ENCODE measurements around the gene ENTPD7. TPM values are rescaled to one million over a fixed set of nuclear protein-coding genes. Genes with fewer than 3 reads are reported as not detected.

Gene ENTPD7
- total RNA-seq, 2 experiments from 2014 or later: 2.5 to 2.7 TPM

DNA sequence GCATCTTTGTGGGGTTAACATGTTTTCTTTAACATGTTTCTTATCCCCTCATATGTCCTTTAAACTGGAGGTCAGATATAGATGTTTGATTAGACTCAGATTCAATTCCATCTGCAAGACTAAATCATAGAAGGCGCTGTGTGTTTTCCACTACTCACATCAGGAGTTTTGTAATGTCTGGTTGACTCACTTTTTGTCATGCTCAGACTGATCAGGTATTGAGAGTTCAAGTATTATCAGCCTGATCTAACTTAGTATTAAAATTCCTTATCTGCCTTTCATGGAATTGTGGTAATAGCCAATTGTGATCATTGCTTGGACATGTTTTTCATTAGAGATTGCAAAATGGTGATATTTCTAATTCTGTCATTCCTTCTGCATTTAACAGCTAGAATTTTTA is 30.2 kb downstream of the ENTPD7 start:
- H3K4me1 Mint-ChIP-seq: no peaks in the 10 kb centered on the region
- intact Hi-C loops (cut with DNase I, micrococcal nuclease): no loop called here

GRCh38 chr10:99693933-99694583 is 34.7 kb downstream of the ENTPD7 start:
- POLR2A ChIA-PET: no interaction called here
- H3K9me3 Mint-ChIP-seq (ENCODE audit: low read depth): no peaks in the 10 kb centered on the region
- DNase-seq (no peak), ATAC-seq (no peak)
- H3K36me3 Mint-ChIP-seq (ENCODE audit: low read depth): peaks cover 26% of the 10 kb centered on the region
- no peaks in the 10 kb centered on the region for H3K4me1 Mint-ChIP-seq
- H3K4me3 Mint-ChIP-seq: no peak overlapping the region
- intact Hi-C loops (cut with DNase I, micrococcal nuclease): no loop called here
- H3K27ac Mint-ChIP-seq: no peak overlapping the region
- no peaks in the 10 kb centered on the region for H3K27me3 Mint-ChIP-seq
- CTCF ChIA-PET: no interaction called here

More for the DNA sequence above, 30.2 kb downstream of the ENTPD7 start:
- no peak for DNase-seq
- POLR2A ChIA-PET: no interaction called here
- no peaks in the 10 kb centered on the region for H3K27me3 Mint-ChIP-seq
- no peak overlapping the region for H3K4me3 Mint-ChIP-seq
- CTCF ChIA-PET: no interaction called here
- no peak for ATAC-seq
- no peaks in the 10 kb centered on the region for H3K9me3 Mint-ChIP-seq (ENCODE audit: low read depth)
- H3K27ac Mint-ChIP-seq: no peak overlapping the region
- H3K36me3 Mint-ChIP-seq (ENCODE audit: low read depth): peaks cover 17% of the 10 kb centered on the region

DNA sequence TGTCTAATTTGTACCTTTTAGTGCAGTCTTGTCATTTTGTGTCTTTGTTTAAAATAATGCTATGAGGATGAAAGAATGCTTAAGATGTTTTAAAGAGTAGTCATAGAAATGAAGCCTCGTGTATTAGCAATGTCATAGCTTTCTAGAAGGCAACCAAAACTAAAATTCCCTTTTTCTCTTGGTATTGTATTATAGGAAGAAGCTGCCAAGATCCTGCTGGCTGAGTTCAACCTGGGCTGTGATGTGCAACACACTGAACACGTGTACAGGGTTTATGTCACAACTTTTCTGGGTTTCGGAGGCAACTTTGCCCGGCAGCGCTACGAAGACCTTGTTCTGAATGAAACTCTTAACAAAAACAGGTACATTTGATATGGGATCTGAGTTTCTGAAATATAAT is 36.5 kb downstream of the ENTPD7 start:
- POLR2A ChIA-PET: no interaction called here
- DNase-seq (no peak), ATAC-seq (no peak)
- no peak overlapping the region for H3K4me3 Mint-ChIP-seq
- H3K27ac Mint-ChIP-seq: no peak overlapping the region
- H3K36me3 Mint-ChIP-seq (ENCODE audit: low read depth): peaks cover 30% of the 10 kb centered on the region
- H3K9me3 Mint-ChIP-seq (ENCODE audit: low read depth): no peaks in the 10 kb centered on the region
- no peaks in the 10 kb centered on the region for H3K4me1 Mint-ChIP-seq
- intact Hi-C loops (cut with DNase I, micrococcal nuclease): no loop called here
- no peaks in the 10 kb centered on the region for H3K27me3 Mint-ChIP-seq
- CTCF ChIA-PET: no interaction called here

GRCh38 chr10:99698504-99699080 is 39.3 kb downstream of the ENTPD7 start:
- ATAC-seq (no peak), DNase-seq (peak; percentile 10)
- H3K27me3 Mint-ChIP-seq: no peaks in the 10 kb centered on the region
- peaks cover 27% of the 10 kb centered on the region for H3K36me3 Mint-ChIP-seq (ENCODE audit: low read depth)
- no peak overlapping the region for H3K27ac Mint-ChIP-seq
- H3K4me3 Mint-ChIP-seq: no peak overlapping the region
- CTCF ChIA-PET: no interaction called here
- no peaks in the 10 kb centered on the region for H3K9me3 Mint-ChIP-seq (ENCODE audit: low read depth)
- intact Hi-C loops (cut with DNase I, micrococcal nuclease): no loop called here
- no peaks in the 10 kb centered on the region for H3K4me1 Mint-ChIP-seq
- POLR2A ChIA-PET: no interaction called here

- H3K9me3 Mint-ChIP-seq (ENCODE audit: low read depth): no peaks in the 10 kb centered on the region
- intact Hi-C loops (cut with DNase I, micrococcal nuclease): no loop called here
- CTCF ChIA-PET: no interaction called here
- H3K27ac Mint-ChIP-seq: no peak overlapping the region
- H3K27me3 Mint-ChIP-seq: no peaks in the 10 kb centered on the region
- DNase-seq: no peak
- peaks cover 25% of the 10 kb centered on the region for H3K36me3 Mint-ChIP-seq (ENCODE audit: low read depth)
- POLR2A ChIA-PET: no interaction called here
- ATAC-seq: no peak
- H3K4me3 Mint-ChIP-seq: no peak overlapping the region
- no peaks in the 10 kb centered on the region for H3K4me1 Mint-ChIP-seq
Measured at GRCh38 chr10:99700649-99701048, 41.3 kb downstream of the ENTPD7 start.

DNA sequence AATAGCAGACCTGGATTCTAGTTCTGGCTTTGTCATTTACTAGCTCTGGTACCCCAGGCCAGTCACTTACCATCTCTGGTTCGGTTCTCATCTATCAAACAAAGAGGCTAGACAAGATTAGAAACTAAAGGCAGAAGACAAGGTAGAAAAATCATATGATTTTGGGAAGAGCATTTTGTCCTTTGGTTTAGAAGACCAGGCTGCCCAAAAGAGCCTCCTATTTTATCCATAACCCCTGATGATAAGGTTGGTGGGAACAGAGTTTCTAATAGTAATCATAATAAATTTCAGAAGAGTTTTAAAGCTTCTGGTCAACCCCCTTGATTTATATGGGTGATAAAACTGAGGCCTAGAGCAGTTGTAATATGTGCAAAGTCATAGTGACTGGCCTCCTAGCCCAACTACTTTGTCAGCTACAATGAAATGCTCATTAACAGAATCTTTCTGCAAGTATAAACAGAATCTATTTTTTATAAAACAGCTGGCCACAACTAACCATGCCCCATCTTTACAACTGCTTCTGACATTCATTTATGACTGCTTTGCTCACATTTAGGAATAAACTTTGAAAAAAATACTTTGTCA is 49.2 kb downstream of the ENTPD7 start:
- H3K9me3 Mint-ChIP-seq (ENCODE audit: low read depth): no peaks in the 10 kb centered on the region
- ChIA-PET POLR2A (no interaction called here), CTCF (interaction anchor here (1.2 kb wide), 1 partner anchor 31 kb away, joined by 3 read pairs; no protein-coding TSS in a partner anchor)

DNA sequence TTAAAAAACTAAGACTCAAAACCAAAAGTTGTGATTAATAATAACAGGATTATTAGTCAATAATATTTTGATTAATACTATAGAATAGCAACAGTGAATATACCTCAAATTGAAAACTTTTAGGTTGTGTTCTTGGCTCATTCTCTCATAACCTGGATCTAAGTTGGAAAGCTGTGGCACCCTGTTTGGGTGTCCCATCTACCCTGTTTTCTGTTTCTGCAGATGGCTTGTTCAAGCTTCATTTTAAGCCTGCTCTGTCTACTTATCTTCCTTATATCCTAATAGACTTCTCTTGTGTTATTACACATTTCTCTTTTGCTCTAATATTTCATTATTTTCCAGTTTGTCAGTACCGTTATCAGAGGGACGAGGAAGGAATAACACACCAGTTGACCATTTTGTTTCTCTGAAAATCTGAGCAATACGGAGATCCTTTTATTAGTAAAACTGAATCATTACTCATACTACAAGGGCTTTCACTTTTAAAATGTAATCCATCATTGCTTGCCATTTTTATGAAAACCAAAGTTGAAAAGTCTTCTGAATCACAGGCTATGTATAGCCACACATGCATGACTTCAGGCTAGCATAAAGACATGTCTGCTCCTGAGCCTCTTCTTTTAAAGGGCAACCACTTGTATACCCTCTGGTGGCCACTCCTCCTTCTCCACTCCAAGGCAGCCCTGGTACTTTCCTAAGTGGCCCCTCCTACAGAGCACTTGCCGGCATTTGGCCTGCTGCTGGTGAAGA is 50.3 kb downstream of the ENTPD7 start:
- H3K27ac Mint-ChIP-seq: peak overlapping the region; percentile 66

More for the DNA sequence above, 49.2 kb downstream of the ENTPD7 start:
- peaks cover 16% of the 10 kb centered on the region for H3K36me3 Mint-ChIP-seq (ENCODE audit: low read depth)
- H3K27me3 Mint-ChIP-seq: no peaks in the 10 kb centered on the region
- ATAC-seq: no peak
- no peak overlapping the region for H3K27ac Mint-ChIP-seq
- no peak overlapping the region for H3K4me3 Mint-ChIP-seq
- peaks cover 15% of the 10 kb centered on the region for H3K4me1 Mint-ChIP-seq
- intact Hi-C loops (cut with DNase I, micrococcal nuclease): loop anchor here in 1 of 2 experiments (1.0 kb wide), 1 partner anchor 92 kb away; no protein-coding TSS in a partner anchor
- DNase-seq: no peak

DNA sequence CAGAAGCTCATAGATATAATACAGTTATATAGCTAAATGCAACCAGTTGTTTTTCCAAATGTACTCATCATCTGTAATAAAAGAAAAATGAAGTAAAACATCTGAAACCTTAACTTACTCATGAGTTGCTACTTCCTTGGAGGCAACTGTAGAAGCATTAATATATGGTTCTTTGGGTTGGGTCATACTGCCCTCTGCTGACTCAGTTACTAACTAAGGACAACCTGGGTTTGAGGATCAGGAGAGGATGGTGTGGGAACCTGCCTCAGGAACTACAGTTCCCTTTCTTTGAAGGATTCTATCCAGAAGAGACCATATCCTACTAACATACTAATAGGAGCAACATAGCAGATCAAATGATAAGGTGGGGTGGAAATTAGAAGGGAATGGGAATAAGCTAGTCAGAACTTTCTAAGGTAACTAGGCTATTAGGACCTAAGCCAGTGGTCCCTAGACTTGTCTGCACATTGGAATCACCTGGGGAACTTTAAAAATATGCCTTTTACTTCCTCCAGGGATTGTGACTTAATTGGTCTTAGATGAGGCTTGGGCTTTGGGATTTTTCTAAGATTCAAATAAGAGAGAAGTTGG is 51.9 kb downstream of the ENTPD7 start:
- H3K36me3 Mint-ChIP-seq (ENCODE audit: low read depth): peaks cover 22% of the 10 kb centered on the region
- ATAC-seq: peak; percentile 63
- CTCF ChIA-PET: interaction anchor here (0.7 to 1.8 kb wide), 7 partner anchors 10 to 276 kb away, joined by 3 to 6 read pairs (median 4); no protein-coding TSS in a partner anchor

More for the DNA sequence above, 50.3 kb downstream of the ENTPD7 start:
- H3K36me3 Mint-ChIP-seq (ENCODE audit: low read depth): peaks cover 18% of the 10 kb centered on the region
- H3K27me3 Mint-ChIP-seq: no peaks in the 10 kb centered on the region
- ATAC-seq (peak; percentile 95), DNase-seq (peak; percentile 27)
- CTCF ChIA-PET: interaction anchor here (0.6 to 1.8 kb wide), 5 partner anchors 23 to 350 kb away, joined by 3 to 5 read pairs (median 4); partner anchors contain the start of genes COX15 and CUTC
- intact Hi-C loops (cut with DNase I, micrococcal nuclease): loop anchor here (1.0 to 2.0 kb wide), 3 partner anchors 51 to 93 kb away; partner anchors contain the start of genes SLC25A28 (in 2 of the 2) and ENTPD7 (in 1 of the 2)
- no peak overlapping the region for H3K4me3 Mint-ChIP-seq
- POLR2A ChIA-PET: no interaction called here
- no peaks in the 10 kb centered on the region for H3K9me3 Mint-ChIP-seq (ENCODE audit: low read depth)
- peaks cover 15% of the 10 kb centered on the region for H3K4me1 Mint-ChIP-seq

GRCh38 chr10:99714446-99714845 is 55.1 kb downstream of the ENTPD7 start:
- H3K4me1 Mint-ChIP-seq: peaks cover 15% of the 10 kb centered on the region
- POLR2A ChIA-PET: no interaction called here
- intact Hi-C loops (cut with DNase I, micrococcal nuclease): no loop called here
- H3K27ac Mint-ChIP-seq: no peak overlapping the region
- CTCF ChIA-PET: interaction anchor here (0.7 to 1.5 kb wide), 3 partner anchors 12 to 190 kb away, joined by 3 to 8 read pairs (median 4); no protein-coding TSS in a partner anchor
- H3K9me3 Mint-ChIP-seq (ENCODE audit: low read depth): no peaks in the 10 kb centered on the region
- DNase-seq (no peak), ATAC-seq (no peak)
- H3K36me3 Mint-ChIP-seq (ENCODE audit: low read depth): peaks cover 33% of the 10 kb centered on the region
- no peak overlapping the region for H3K4me3 Mint-ChIP-seq
- H3K27me3 Mint-ChIP-seq: no peaks in the 10 kb centered on the region

More for the DNA sequence above, 51.9 kb downstream of the ENTPD7 start:
- peak; percentile 57 for DNase-seq
- H3K27me3 Mint-ChIP-seq: no peaks in the 10 kb centered on the region
- H3K4me3 Mint-ChIP-seq: no peak overlapping the region
- POLR2A ChIA-PET: interaction anchor here (0.7 kb wide), 1 partner anchor 1244 kb away, joined by 3 read pairs; no protein-coding TSS in a partner anchor
- intact Hi-C loops (cut with DNase I, micrococcal nuclease): loop anchor here (1.0 to 2.0 kb wide), 6 partner anchors 52 to 319 kb away; partner anchors contain the start of genes SLC25A28 (in 2 of the 2), ENTPD7 (in 1 of the 2) and GOT1 (in 1 of the 2)
- no peak overlapping the region for H3K27ac Mint-ChIP-seq
- peaks cover 15% of the 10 kb centered on the region for H3K4me1 Mint-ChIP-seq
- H3K9me3 Mint-ChIP-seq (ENCODE audit: low read depth): no peaks in the 10 kb centered on the region

GRCh38 chr10:99720387-99720786 is 61.1 kb downstream of the ENTPD7 start:
- Mint-ChIP-seq H3K4me1 (no peaks in the 10 kb centered on the region), H3K4me3 (no peak overlapping the region), H3K36me3 (ENCODE audit: low read depth) (peaks cover 49% of the 10 kb centered on the region), H3K9me3 (ENCODE audit: low read depth) (no peaks in the 10 kb centered on the region), H3K27ac (no peak overlapping the region), H3K27me3 (no peaks in the 10 kb centered on the region)
- ChIA-PET POLR2A (interaction anchor here (0.7 kb wide), 1 partner anchor 125 kb away, joined by 3 read pairs; no protein-coding TSS in a partner anchor), CTCF (interaction anchor here (0.7 to 2.6 kb wide), 2 partner anchors 12 to 592 kb away, joined by 3 to 16 read pairs; partner anchors contain the start of genes COX15 and CUTC)
- no peak for ATAC-seq
- no peak for DNase-seq
- intact Hi-C loops (cut with DNase I, micrococcal nuclease): no loop called here

All from activated CD4-positive, alpha-beta T cell treated with anti-CD3 and anti-CD28 coated beads for 36 hours (primary cell).